ENCODE data around the gene KCNAB3. TPM values are rescaled to one million over a fixed set of nuclear protein-coding genes. Genes with fewer than 3 reads are reported as not detected.
A peak's percentile ranks its signal among the peaks of the same experiment; 100 is the strongest.

Gene KCNAB3
- total and polyA plus RNA-seq, 9 of the 15 experiments (the other 6 are each of a cell fraction or from before 2014, with no cell fraction given): 0.03 to 2.5 (median 1.1) TPM

GRCh38 chr17:7915611-7916384 lies 13.9 kb downstream of the KCNAB3 start, which contains the start of gene RNF227 (continued):
- TF ChIP-seq HNRNPL (IDR thresholded peaks at IDR 0.05; ENCODE audit: low read depth, low read length): no peak
- TF ChIP-seq CREM (IDR thresholded peaks at IDR 0.05; ENCODE audit: low read depth): peak; percentile 67
- TF ChIP-seq CREB1 (IDR thresholded peaks at IDR 0.05): no peak
- peak; percentile 71 for TF ChIP-seq CREB1 (CRISPR knock-in tag; IDR thresholded peaks at IDR 0.05)
- 0 out of 2 replicates have a peak, but pooled peaks have one; percentile 38 for TF ChIP-seq TGIF2 (CRISPR knock-in tag; IDR thresholded peaks at IDR 0.05)
- TF ChIP-seq ZBTB5 (IDR thresholded peaks at IDR 0.05): no peak
- TF ChIP-seq ZBTB9 (CRISPR knock-in tag; IDR thresholded peaks at IDR 0.05): no peak
- peak; percentile 78; the same call in 1 of the 2 replicates for TF ChIP-seq ZNF282 (CRISPR knock-in tag; IDR thresholded peaks at IDR 0.05)
- TF ChIP-seq ZNF224 (CRISPR knock-in tag; IDR thresholded peaks at IDR 0.05): peak; percentile 89; the same call in 1 of the 2 replicates
- peak; percentile 94; the same call in 1 of the 2 replicates for TF ChIP-seq FOXP4 (CRISPR knock-in tag; IDR thresholded peaks at IDR 0.05; ENCODE audit: borderline replicate concordance)
- no peak for TF ChIP-seq ARNT (IDR thresholded peaks at IDR 0.05)
- peak; percentile 81 for TF ChIP-seq RAD51 (IDR thresholded peaks at IDR 0.05; ENCODE audit: borderline replicate concordance, low read depth)
- no peak for TF ChIP-seq ILF3 (IDR thresholded peaks at IDR 0.05; ENCODE audit: borderline replicate concordance)
- TF ChIP-seq HLTF (IDR thresholded peaks at IDR 0.05): no peak
- no peak for TF ChIP-seq ARID3A (IDR thresholded peaks at IDR 0.05; ENCODE audit: borderline replicate concordance, low read depth, low read length)
- TF ChIP-seq PRMT5 (CRISPR knock-in tag; IDR thresholded peaks at IDR 0.05): 0 out of 2 replicates have a peak, but pooled peaks have one; percentile 49
- TF ChIP-seq MTA3 (IDR thresholded peaks at IDR 0.05; ENCODE audit: borderline replicate concordance): peak; percentile 58; the same call in 1 of the 2 replicates
- peak in 1 of 2 experiments; percentile 89; a peak in 2 of 4 replicates for TF ChIP-seq TEAD1 (CRISPR knock-in tag; IDR thresholded peaks at IDR 0.05)
- peak; percentile 74; the same call in 1 of the 2 replicates for TF ChIP-seq ZNF740 (CRISPR knock-in tag; IDR thresholded peaks at IDR 0.05)
- no peak for TF ChIP-seq ZNF740 (tag; IDR thresholded peaks at IDR 0.05)

Data from K562 (cell line).